ENCODE measurements around the gene PDCD2.
"Not testable (repeated sequence)": the region's sequence is repeated elsewhere in the genome, so short reads cannot be mapped to it uniquely, and the experiment has no call there.

The PDCD2 gene

GRCh38 chr6:170529839-170530469 lies 54.5 kb downstream of the PDCD2 start:
- H3K4me3 ChIP-seq (ENCODE audit: low read depth, low read length), result no peak overlapping the region
- TF ChIP-seq CTCF (IDR thresholded peaks at IDR 0.05; ENCODE audit: borderline replicate concordance, insufficient read depth, low read depth, low read length), result peak; percentile 77

GRCh38 chr6:170527995-170528394 lies 56.4 kb downstream of the PDCD2 start:
- H3K4me3 ChIP-seq (ENCODE audit: low read depth, low read length), result not testable (repeated sequence)

GRCh38 chr6:170525795-170526194 lies 58.6 kb downstream of the PDCD2 start:
- H3K4me3 ChIP-seq (ENCODE audit: low read depth, low read length), result no peak overlapping the region
- TF ChIP-seq CTCF (IDR thresholded peaks at IDR 0.05; ENCODE audit: borderline replicate concordance, insufficient read depth, low read depth, low read length), result no peak

Data from GM12875 (cell line).